Activated CD8-positive, alpha-beta memory T cell treated with anti-CD3 and anti-CD28 coated beads, Interleukin-2, amount 10 ng/mL, durations not matched to agents 7 days and 5 days (primary cell): ENCODE measurements around the gene TBC1D23. TPM values are rescaled to one million over a fixed set of nuclear protein-coding genes. Genes with fewer than 3 reads are reported as not detected.
"Not testable (repeated sequence)": the region's sequence is repeated elsewhere in the genome, so short reads cannot be mapped to it uniquely, and the experiment has no call there.

Experiments
- ATAC-seq: fragments of 150-1000 bp; cut with Tn5 transposase; one replicate; pipeline ENCODE4 v1.10.0; 2021; ENCODE audit warnings: moderate library complexity
- CTCF ChIA-PET: fragments of 350-600 bp; sonication (Branson Sonifier 250); formaldehyde crosslinking; loops from one replicate; lab custom pipeline; 2021; ENCODE audit warnings: antibody characterized with exemption; lab: Charles Lee
- DNase-seq: peaks from one replicate; pipeline ENCODE4 v3.0.0-alpha.2; 2020
- H3K27ac Mint-ChIP-seq: one replicate; pipeline ENCODE4 v1.8.0; 2021; ENCODE audit warnings: mild to moderate bottlenecking, mixed read lengths
- H3K27me3 Mint-ChIP-seq: one replicate; pipeline ENCODE4 v1.8.0; 2021; ENCODE audit warnings: mixed read lengths
- H3K36me3 Mint-ChIP-seq: one replicate; pipeline ENCODE4 v1.8.0; 2021; ENCODE audit warnings: mild to moderate bottlenecking, mixed read lengths
- H3K4me1 Mint-ChIP-seq: one replicate; pipeline ENCODE4 v1.8.0; 2021; ENCODE audit warnings: mixed read lengths
- H3K4me3 Mint-ChIP-seq: one replicate; pipeline ENCODE4 v1.8.0; 2021; ENCODE audit warnings: mild to moderate bottlenecking, moderate library complexity, mixed read lengths
- H3K9me3 Mint-ChIP-seq: one replicate; pipeline ENCODE4 v1.8.0; 2022; ENCODE audit warnings: low read depth, mixed read lengths
- total RNA-seq, 2 experiments: library from RNA; stranded (reverse); gene quantifications; one replicate each; pipeline ENCODE4 v1.2.3, GENCODE V29; 2021

TBC1D23 gene
- total RNA-seq, 2 experiments from 2014 or later = 23.4 to 30.1 TPM

GRCh38 chr3:100262925-100263324 lies 2.1 kb downstream of the TBC1D23 start:
- H3K9me3 Mint-ChIP-seq, H3K4me3 Mint-ChIP-seq, DNase-seq, H3K36me3 Mint-ChIP-seq, ATAC-seq, H3K27ac Mint-ChIP-seq, H3K27me3 Mint-ChIP-seq: not testable (repeated sequence)
- CTCF ChIA-PET = interaction anchor here (0.7 to 1.4 kb wide), 3 partner anchors 9 to 70 kb away, joined by 3 to 4 read pairs (median 4); no protein-coding TSS in a partner anchor
- H3K4me1 Mint-ChIP-seq = peaks cover 42% of the 10 kb centered on the region

DNA sequence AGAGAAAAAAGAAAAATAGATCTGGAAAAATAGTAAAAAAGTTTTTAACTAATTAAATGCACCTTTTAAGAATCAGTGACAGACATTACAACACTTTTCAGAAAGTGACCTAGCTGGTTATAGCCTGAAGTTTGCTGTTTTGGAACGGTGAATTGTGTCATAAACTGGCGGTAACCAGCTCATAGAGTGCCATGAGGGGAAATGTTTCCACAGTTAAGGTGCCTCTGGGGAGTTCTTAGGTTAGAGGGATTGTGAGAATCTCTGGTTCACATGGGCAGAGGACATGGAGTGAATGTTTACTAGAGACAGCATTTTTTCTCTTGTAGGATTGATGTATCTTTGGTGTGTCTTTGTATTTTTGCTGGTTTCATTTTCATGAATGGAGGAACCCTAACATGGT lies 2.8 kb downstream of the TBC1D23 start:
- H3K36me3 Mint-ChIP-seq = peaks cover 1% of the 10 kb centered on the region
- H3K27me3 Mint-ChIP-seq = no peaks in the 10 kb centered on the region
- H3K4me1 Mint-ChIP-seq = peaks cover 42% of the 10 kb centered on the region
- DNase-seq = no peak
- H3K9me3 Mint-ChIP-seq = no peaks in the 10 kb centered on the region
- H3K27ac Mint-ChIP-seq = no peak overlapping the region
- CTCF ChIA-PET = interaction anchor here (1.3 to 1.4 kb wide), 2 partner anchors 9 kb away, joined by 4 to 5 read pairs; no protein-coding TSS in a partner anchor
- peak overlapping the region; percentile 19 for H3K4me3 Mint-ChIP-seq
- ATAC-seq = no peak

- CTCF ChIA-PET = interaction anchor here (1.4 kb wide), 1 partner anchor 10 kb away, joined by 5 read pairs; no protein-coding TSS in a partner anchor
- Mint-ChIP-seq H3K36me3 (peaks cover 1% of the 10 kb centered on the region), H3K4me3 (no peak overlapping the region), H3K4me1 (peaks cover 45% of the 10 kb centered on the region), H3K27ac (no peak overlapping the region), H3K9me3 (no peaks in the 10 kb centered on the region), H3K27me3 (no peaks in the 10 kb centered on the region)
- ATAC-seq (no peak), DNase-seq (no peak)
Measured at GRCh38 chr3:100264242-100264641, 3.5 kb downstream of the TBC1D23 start.

GRCh38 chr3:100265016-100265415 lies 4.2 kb downstream of the TBC1D23 start:
- Mint-ChIP-seq H3K4me1 (peaks cover 50% of the 10 kb centered on the region), H3K27ac (no peak overlapping the region)

DNA sequence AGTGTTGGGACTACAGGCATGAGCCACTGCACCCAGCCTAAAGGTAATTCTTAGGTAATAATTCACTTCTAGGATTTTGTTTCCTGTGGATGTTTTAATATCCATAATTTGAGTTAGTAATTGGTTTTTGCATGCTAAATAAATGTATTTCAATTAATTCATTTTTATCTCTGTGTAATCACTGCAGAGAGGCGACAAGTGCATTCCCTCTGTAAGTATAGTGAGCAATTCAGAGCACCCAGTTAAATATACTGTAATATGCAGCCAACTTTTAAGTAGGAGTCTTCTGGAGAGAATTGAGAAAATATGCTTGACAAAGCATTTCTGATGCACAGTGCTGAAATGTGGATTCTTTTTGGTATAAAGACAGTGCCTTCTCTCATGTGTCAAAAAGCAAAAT lies 5.7 kb downstream of the TBC1D23 start:
- Mint-ChIP-seq H3K4me1 (peaks cover 41% of the 10 kb centered on the region), H3K27ac (no peak overlapping the region), H3K27me3 (no peaks in the 10 kb centered on the region), H3K36me3 (no peaks in the 10 kb centered on the region), H3K9me3 (no peaks in the 10 kb centered on the region), H3K4me3 (no peak overlapping the region)
- no peak for DNase-seq
- ATAC-seq = no peak
- CTCF ChIA-PET = interaction anchor here (1.7 kb wide), 1 partner anchor 198 kb away, joined by 5 read pairs; no protein-coding TSS in a partner anchor

More at GRCh38 chr3:100265016-100265415, 4.2 kb downstream of the TBC1D23 start:
- Mint-ChIP-seq H3K36me3 (peaks cover 1% of the 10 kb centered on the region), H3K27me3 (no peaks in the 10 kb centered on the region), H3K9me3 (no peaks in the 10 kb centered on the region), H3K4me3 (no peak overlapping the region)
- DNase-seq (no peak), ATAC-seq (no peak)
- CTCF ChIA-PET = interaction anchor here (1.4 kb wide), 1 partner anchor 11 kb away, joined by 5 read pairs; no protein-coding TSS in a partner anchor

GRCh38 chr3:100268156-100268555 lies 7.4 kb downstream of the TBC1D23 start:
- Mint-ChIP-seq H3K27ac (no peak overlapping the region), H3K9me3 (no peaks in the 10 kb centered on the region), H3K27me3 (no peaks in the 10 kb centered on the region), H3K4me1 (peaks cover 30% of the 10 kb centered on the region), H3K4me3 (no peak overlapping the region), H3K36me3 (no peaks in the 10 kb centered on the region)
- CTCF ChIA-PET = interaction anchor here (1.4 kb wide), 1 partner anchor 195 kb away, joined by 3 read pairs; no protein-coding TSS in a partner anchor
- DNase-seq (no peak), ATAC-seq (no peak)

DNA sequence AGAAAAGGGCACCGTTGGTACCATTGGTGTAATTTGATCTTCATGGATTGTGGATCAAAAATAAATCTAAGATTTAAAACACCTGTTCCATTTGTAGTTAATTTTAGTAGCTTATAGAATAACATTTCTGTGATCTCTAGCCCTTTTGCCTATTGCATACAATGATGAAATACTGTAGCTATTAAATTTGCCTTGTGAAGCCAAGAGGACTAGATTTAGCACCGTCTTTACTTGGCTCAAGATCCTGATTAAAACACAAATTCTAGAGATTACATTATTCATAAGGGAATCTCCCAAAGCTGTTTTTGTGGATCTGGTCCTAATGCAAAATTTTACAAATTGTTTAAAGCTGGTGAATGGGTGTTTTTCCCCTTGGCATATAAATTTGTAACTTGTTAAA lies 8.2 kb downstream of the TBC1D23 start:
- Mint-ChIP-seq H3K4me3 (no peak overlapping the region), H3K36me3 (no peaks in the 10 kb centered on the region), H3K27ac (no peak overlapping the region), H3K27me3 (no peaks in the 10 kb centered on the region), H3K4me1 (peaks cover 21% of the 10 kb centered on the region), H3K9me3 (no peaks in the 10 kb centered on the region)
- CTCF ChIA-PET = interaction anchor here (1.4 kb wide), 1 partner anchor 11 kb away, joined by 4 read pairs; no protein-coding TSS in a partner anchor
- DNase-seq (no peak), ATAC-seq (no peak)

GRCh38 chr3:100269410-100270214 lies 8.8 kb downstream of the TBC1D23 start:
- CTCF ChIA-PET = interaction anchor here (0.5 to 1.4 kb wide), 3 partner anchors 9 to 41 kb away, joined by 3 to 5 read pairs (median 4); partner anchors contain the start of gene TBC1D23
- DNase-seq (peak; percentile 44), ATAC-seq (peak; percentile 60)
- Mint-ChIP-seq H3K9me3 (no peaks in the 10 kb centered on the region), H3K4me1 (peaks cover 16% of the 10 kb centered on the region), H3K27ac (no peak overlapping the region), H3K27me3 (no peaks in the 10 kb centered on the region), H3K36me3 (no peaks in the 10 kb centered on the region), H3K4me3 (no peak overlapping the region)

- Mint-ChIP-seq H3K4me3 (no peak overlapping the region), H3K27ac (no peak overlapping the region), H3K9me3 (no peaks in the 10 kb centered on the region), H3K4me1 (peaks cover 14% of the 10 kb centered on the region), H3K36me3 (no peaks in the 10 kb centered on the region), H3K27me3 (no peaks in the 10 kb centered on the region)
- DNase-seq (no peak), ATAC-seq (peak; percentile 42)
- CTCF ChIA-PET = interaction anchor here (1.3 kb wide), 1 partner anchor 9 kb away, joined by 5 read pairs; the partner anchor contains the start of gene TBC1D23
Measured at GRCh38 chr3:100270215-100270583, 9.4 kb downstream of the TBC1D23 start.

- ATAC-seq (no peak), DNase-seq (no peak)
- CTCF ChIA-PET = no interaction called here
- Mint-ChIP-seq H3K27me3 (no peaks in the 10 kb centered on the region), H3K4me1 (peaks cover 14% of the 10 kb centered on the region), H3K36me3 (no peaks in the 10 kb centered on the region), H3K4me3 (no peak overlapping the region), H3K9me3 (no peaks in the 10 kb centered on the region), H3K27ac (no peak overlapping the region)
Measured at GRCh38 chr3:100271522-100271921, 10.7 kb downstream of the TBC1D23 start.

- H3K9me3 Mint-ChIP-seq, ATAC-seq, H3K36me3 Mint-ChIP-seq, H3K27ac Mint-ChIP-seq, H3K27me3 Mint-ChIP-seq, DNase-seq, CTCF ChIA-PET, H3K4me3 Mint-ChIP-seq: not testable (repeated sequence)
- peaks cover 14% of the 10 kb centered on the region for H3K4me1 Mint-ChIP-seq
Measured at GRCh38 chr3:100272797-100273611, 12.2 kb downstream of the TBC1D23 start.

DNA sequence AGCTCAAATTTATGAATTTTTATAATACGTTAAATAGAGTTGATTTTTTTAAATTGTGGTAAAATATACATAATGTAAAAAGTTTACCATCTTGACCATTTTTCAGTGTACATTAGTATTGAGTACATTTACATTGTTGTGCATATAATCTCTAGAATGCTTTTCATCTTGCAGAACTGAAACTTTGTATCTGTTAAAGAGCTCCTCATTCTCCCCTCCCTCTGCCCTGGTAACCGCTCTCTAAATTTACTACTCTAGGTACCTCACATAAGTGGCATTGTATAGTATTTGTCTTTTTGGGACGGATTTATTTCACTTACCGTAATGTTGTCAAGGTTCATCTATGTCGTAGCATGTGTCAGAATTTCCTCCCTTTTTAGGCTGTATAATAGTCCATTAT lies 13.6 kb downstream of the TBC1D23 start:
- H3K27me3 Mint-ChIP-seq = no peaks in the 10 kb centered on the region

GRCh38 chr3:100277255-100277800 lies 16.5 kb downstream of the TBC1D23 start:
- Mint-ChIP-seq H3K36me3 (peaks cover 5% of the 10 kb centered on the region), H3K9me3 (no peaks in the 10 kb centered on the region), H3K27ac (no peak overlapping the region), H3K4me3 (no peak overlapping the region), H3K4me1 (peaks cover 3% of the 10 kb centered on the region), H3K27me3 (no peaks in the 10 kb centered on the region)
- CTCF ChIA-PET = interaction anchor here (1.9 kb wide), 1 partner anchor 11 kb away, joined by 4 read pairs; no protein-coding TSS in a partner anchor
- ATAC-seq = no peak
- no peak for DNase-seq

More for the DNA sequence above, 13.6 kb downstream of the TBC1D23 start:
- DNase-seq (no peak), ATAC-seq (no peak)
- Mint-ChIP-seq H3K9me3 (no peaks in the 10 kb centered on the region), H3K27ac (no peak overlapping the region), H3K4me1 (peaks cover 12% of the 10 kb centered on the region), H3K36me3 (no peaks in the 10 kb centered on the region), H3K4me3 (no peak overlapping the region)
- CTCF ChIA-PET = no interaction called here
